ENCODE results near the gene IFITM1.
A peak's percentile ranks its signal among the peaks of the same experiment; 100 is the strongest.
"Not testable (repeated sequence)": the region's sequence is repeated elsewhere in the genome, so short reads cannot be mapped to it uniquely, and the experiment has no call there.

The IFITM1 gene

GRCh38 chr11:306645-307371 is 7.0 kb upstream of the IFITM1 start:
- POLR2A ChIA-PET = interaction anchor here (1.6 kb wide), 1 partner anchor 48 kb away, joined by 6 read pairs; no protein-coding TSS in a partner anchor
- H3K27ac ChIP-seq (ENCODE audit: insufficient read depth in 1 of 2, low read depth in 1 of 2, low read length in 2 of 2, poor library complexity in 1 of 2, severe bottlenecking in 2 of 2) = peak overlapping the region in 1 of 2 experiments; percentile 77

GRCh38 chr11:307766-308708 is 5.8 kb upstream of the IFITM1 start, which contains the start of gene IFITM2:
Gene IFITM2, plus strand, starts transcription at chr11:307816. Its CDS starts 377 bp downstream, at chr11:308193.
- not testable (repeated sequence) for H3K27me3 ChIP-seq (replicated peaks in 2 of 5; ENCODE audit: control insufficient read depth in 4 of 5, insufficient read depth in 5 of 5, low read length in 4 of 5); H3K9me3 ChIP-seq (ENCODE audit: control extremely low read depth in 1 of 5, control insufficient read depth in 4 of 5, insufficient read depth in 2 of 5, low read depth in 1 of 5, low read length in 4 of 5); H3K36me3 ChIP-seq (ENCODE audit: control insufficient read depth in 4 of 4, insufficient read depth in 4 of 4, low read length in 3 of 4)
- ChIA-PET CTCF (interaction anchor here (1.1 to 5.1 kb wide), 5 partner anchors 8 to 57 kb away, joined by 6 to 37 read pairs (median 30); no protein-coding TSS in a partner anchor), POLR2A (interaction anchor here (0.7 to 1.6 kb wide), 2 partner anchors 9 to 47 kb away, joined by 3 to 6 read pairs; no protein-coding TSS in a partner anchor)
- Histone ChIP-seq H3K27ac (ENCODE audit: insufficient read depth in 1 of 2, low read depth in 1 of 2, low read length in 2 of 2, poor library complexity in 1 of 2, severe bottlenecking in 2 of 2) (peak within 1 kb of the TSS in 1 of 2 experiments; percentile 77), H3K4me3 (ENCODE audit: control insufficient read depth in 1 of 7, extremely low read depth in 1 of 7, insufficient read depth in 4 of 7, low read depth in 2 of 7, low read length in 6 of 7) (peak within 1 kb of the TSS; percentile 39 to 85 (median 70)), H3K4me1 (ENCODE audit: control extremely low read depth in 1 of 4, control insufficient read depth in 4 of 4, insufficient read depth in 4 of 4, low read length in 3 of 4) (peaks cover 9 to 64% (median 55%) of the 10 kb centered on the region in 4 experiments)
- 0% methylated on average over 4 of the region's 28 CpGs for WGBS (ENCODE audit: insufficient coverage)
- DNase-seq = peak; percentile 69 to 75 (median 72)

More at GRCh38 chr11:306645-307371, 7.0 kb upstream of the IFITM1 start:
- WGBS (ENCODE audit: insufficient coverage) = 79% methylated on average over 15 of the region's 17 CpGs
- no peaks in the 10 kb centered on the region for H3K9me3 ChIP-seq (ENCODE audit: control extremely low read depth in 1 of 5, control insufficient read depth in 4 of 5, insufficient read depth in 2 of 5, low read depth in 1 of 5, low read length in 4 of 5)
- CTCF ChIA-PET = interaction anchor here (0.9 to 5.1 kb wide), 12 partner anchors 10 to 144 kb away, joined by 3 to 37 read pairs (median 10); partner anchors contain the start of gene PGGHG
- no peak for DNase-seq
- no peaks in the 10 kb centered on the region for H3K36me3 ChIP-seq (ENCODE audit: control insufficient read depth in 4 of 4, insufficient read depth in 4 of 4, low read length in 3 of 4)
- peaks cover 1 to 51% (median 44%) of the 10 kb centered on the region in 4 experiments for H3K4me1 ChIP-seq (ENCODE audit: control extremely low read depth in 1 of 4, control insufficient read depth in 4 of 4, insufficient read depth in 4 of 4, low read length in 3 of 4)
- H3K27me3 ChIP-seq (replicated peaks in 2 of 5; ENCODE audit: control insufficient read depth in 4 of 5, insufficient read depth in 5 of 5, low read length in 4 of 5) = no peaks in the 10 kb centered on the region
- no peak overlapping the region for H3K4me3 ChIP-seq (ENCODE audit: control insufficient read depth in 1 of 7, extremely low read depth in 1 of 7, insufficient read depth in 4 of 7, low read depth in 2 of 7, low read length in 6 of 7)

- H3K36me3 ChIP-seq (ENCODE audit: control insufficient read depth in 4 of 4, insufficient read depth in 4 of 4, low read length in 3 of 4); DNase-seq; POLR2A ChIA-PET; H3K9me3 ChIP-seq (ENCODE audit: control extremely low read depth in 1 of 5, control insufficient read depth in 4 of 5, insufficient read depth in 2 of 5, low read depth in 1 of 5, low read length in 4 of 5); H3K27me3 ChIP-seq (replicated peaks in 2 of 5; ENCODE audit: control insufficient read depth in 4 of 5, insufficient read depth in 5 of 5, low read length in 4 of 5): not testable (repeated sequence)
- CTCF ChIA-PET = interaction anchor here (1.1 to 1.9 kb wide), 6 partner anchors 9 to 88 kb away, joined by 3 to 7 read pairs (median 5); no protein-coding TSS in a partner anchor
- Histone ChIP-seq H3K4me1 (ENCODE audit: control extremely low read depth in 1 of 4, control insufficient read depth in 4 of 4, insufficient read depth in 4 of 4, low read length in 3 of 4) (peaks cover 10 to 73% (median 62%) of the 10 kb centered on the region in 4 experiments), H3K4me3 (ENCODE audit: control insufficient read depth in 1 of 7, extremely low read depth in 1 of 7, insufficient read depth in 4 of 7, low read depth in 2 of 7, low read length in 6 of 7) (peak overlapping the region in 5 of 7 experiments; percentile 46 to 80 (median 66)), H3K27ac (ENCODE audit: insufficient read depth in 1 of 2, low read depth in 1 of 2, low read length in 2 of 2, poor library complexity in 1 of 2, severe bottlenecking in 2 of 2) (peak overlapping the region in 1 of 2 experiments; percentile 73)
- 78% methylated on average over 14 of the region's 24 CpGs for WGBS (ENCODE audit: insufficient coverage)
Observed at GRCh38 chr11:308740-309665, 4.8 kb upstream of the IFITM1 start.

- POLR2A ChIA-PET = not testable (repeated sequence)
- WGBS (ENCODE audit: insufficient coverage) = 39% methylated on average over 2 of the region's 18 CpGs
Observed at GRCh38 chr11:309979-310572, 3.8 kb upstream of the IFITM1 start.

GRCh38 chr11:311013-311748 is 2.7 kb upstream of the IFITM1 start:
- DNase-seq; H3K36me3 ChIP-seq (ENCODE audit: control insufficient read depth in 4 of 4, insufficient read depth in 4 of 4, low read length in 3 of 4); H3K9me3 ChIP-seq (ENCODE audit: control extremely low read depth in 1 of 5, control insufficient read depth in 4 of 5, insufficient read depth in 2 of 5, low read depth in 1 of 5, low read length in 4 of 5); POLR2A ChIA-PET: not testable (repeated sequence)
- Histone ChIP-seq H3K27ac (ENCODE audit: insufficient read depth in 1 of 2, low read depth in 1 of 2, low read length in 2 of 2, poor library complexity in 1 of 2, severe bottlenecking in 2 of 2) (peak overlapping the region in 1 of 2 experiments; percentile 34), H3K4me3 (ENCODE audit: control insufficient read depth in 1 of 7, extremely low read depth in 1 of 7, insufficient read depth in 4 of 7, low read depth in 2 of 7, low read length in 6 of 7) (peak overlapping the region in 5 of 7 experiments; percentile 22 to 61 (median 29)), H3K4me1 (ENCODE audit: control extremely low read depth in 1 of 4, control insufficient read depth in 4 of 4, insufficient read depth in 4 of 4, low read length in 3 of 4) (peaks cover 10 to 80% (median 72%) of the 10 kb centered on the region in 4 experiments), H3K27me3 (replicated peaks in 2 of 5; ENCODE audit: control insufficient read depth in 4 of 5, insufficient read depth in 5 of 5, low read length in 4 of 5) (peaks cover 0 to 10% (median 0%) of the 10 kb centered on the region in 5 experiments)
- CTCF ChIA-PET = interaction anchor here (1.8 kb wide), 1 partner anchor 38 kb away, joined by 5 read pairs; no protein-coding TSS in a partner anchor
- no CpG with 5 or more reads among the region's 71 CpGs for WGBS (ENCODE audit: insufficient coverage)

More at GRCh38 chr11:309979-310572, 3.8 kb upstream of the IFITM1 start:
- H3K27me3 ChIP-seq (replicated peaks in 2 of 5; ENCODE audit: control insufficient read depth in 4 of 5, insufficient read depth in 5 of 5, low read length in 4 of 5); H3K9me3 ChIP-seq (ENCODE audit: control extremely low read depth in 1 of 5, control insufficient read depth in 4 of 5, insufficient read depth in 2 of 5, low read depth in 1 of 5, low read length in 4 of 5); H3K36me3 ChIP-seq (ENCODE audit: control insufficient read depth in 4 of 4, insufficient read depth in 4 of 4, low read length in 3 of 4); DNase-seq: not testable (repeated sequence)
- Histone ChIP-seq H3K4me3 (ENCODE audit: control insufficient read depth in 1 of 7, extremely low read depth in 1 of 7, insufficient read depth in 4 of 7, low read depth in 2 of 7, low read length in 6 of 7) (peak overlapping the region in 5 of 7 experiments; percentile 46 to 80 (median 66)), H3K27ac (ENCODE audit: insufficient read depth in 1 of 2, low read depth in 1 of 2, low read length in 2 of 2, poor library complexity in 1 of 2, severe bottlenecking in 2 of 2) (peak overlapping the region in 1 of 2 experiments; percentile 73), H3K4me1 (ENCODE audit: control extremely low read depth in 1 of 4, control insufficient read depth in 4 of 4, insufficient read depth in 4 of 4, low read length in 3 of 4) (peaks cover 10 to 80% (median 68%) of the 10 kb centered on the region in 4 experiments)
- CTCF ChIA-PET = interaction anchor here (1.2 to 1.9 kb wide), 5 partner anchors 17 to 87 kb away, joined by 3 to 7 read pairs (median 4); no protein-coding TSS in a partner anchor

All from common myeloid progenitor, CD34-positive (primary cell).